Right atrium auricular region (tissue), 2 donors: ENCODE data around the gene OR1K1. TPM values are rescaled to one million over a fixed set of nuclear protein-coding genes. Genes with fewer than 3 reads are reported as not detected.
A peak's percentile ranks its signal among the peaks of the same experiment; 100 is the strongest.
"Not testable (repeated sequence)": the region's sequence is repeated elsewhere in the genome, so short reads cannot be mapped to it uniquely, and the experiment has no call there.

Source experiments
- DNase-seq: peaks from one replicate; pipeline ENCODE4 v3.0.0-alpha.2; 2019; ENCODE audit warnings: low spot score
- H3K27ac ChIP-seq, 2 donors: fragments of 200-600 bp; sonication (generic); 1 replicate in 1 of 2; 2 replicates in 1 of 2; pipeline ENCODE4 v1.5.1; 2016 to 2019
- H3K27me3 ChIP-seq, 2 donors: fragments of 200-600 bp; sonication (generic); one replicate each; pipeline versions ENCODE4 v1.5.1 to v1.6.0; 2017 to 2019
- H3K36me3 ChIP-seq: fragments of 200-600 bp; sonication (generic); one replicate; pipeline ENCODE4 v1.5.1; 2016
- H3K4me1 ChIP-seq, 2 donors: fragments of 200-600 bp; sonication (generic); one replicate each; pipeline versions ENCODE4 v1.5.1 to v1.6.0; 2017 to 2019
- H3K4me3 ChIP-seq, 2 donors: fragments of 200-600 bp; sonication (generic); 1 replicate in 1 of 2; 2 replicates in 1 of 2; pipeline ENCODE4 v1.5.1; 2017 to 2019; ENCODE audit warnings: mild to moderate bottlenecking in 1 of 2, moderate library complexity in 1 of 2
- H3K9me3 ChIP-seq, 2 donors: fragments of 200-600 bp; sonication (generic); one replicate each; pipeline ENCODE4 v1.5.1; 2019
- total RNA-seq, 2 donors: library from RNA; depleted of rRNA; stranded (reverse); fragments of >200 nt; gene quantifications; one replicate each; pipeline ENCODE4 v1.1.0, GENCODE V29; 2016
- TF ChIP-seq, protein P1 (sequence below), 2 donors: fragments of 200-600 bp; sonication (generic); IDR thresholded peaks; one replicate each; pipeline ENCODE4 v1.5.1; 2019; ENCODE audit warnings: antibody characterized with exemption in 2 of 2

OR1K1 gene
- total RNA-seq, 2 donors from 2014 or later: not detected

DNA sequence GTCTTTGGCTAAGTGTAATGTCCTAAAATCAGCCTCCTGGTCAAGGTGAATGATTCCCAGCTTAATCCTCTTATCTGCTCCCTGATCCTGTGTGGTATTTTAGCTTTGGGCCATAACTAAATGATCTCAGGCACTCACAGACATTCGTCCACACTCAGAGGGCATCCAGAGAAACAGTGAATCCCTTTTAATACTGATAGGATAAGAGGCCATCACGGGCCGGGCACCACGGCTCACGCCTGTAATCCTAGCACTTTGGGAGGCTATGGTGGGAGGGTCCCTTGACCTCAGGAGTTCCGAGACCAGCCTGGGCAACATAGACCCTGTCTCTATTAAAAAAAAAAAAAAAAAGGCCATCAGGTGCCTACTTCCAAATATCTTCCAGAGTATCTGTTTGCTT, 22.1 kb downstream of the OR1K1 start:
- H3K27me3 ChIP-seq: no peaks in the 10 kb centered on the region
- H3K4me3 ChIP-seq: no peak overlapping the region
- H3K36me3 ChIP-seq: peaks cover 19% of the 10 kb centered on the region
- H3K4me1 ChIP-seq: peaks cover 0 to 30% of the 10 kb centered on the region in 2 donors
- no peaks in the 10 kb centered on the region for H3K9me3 ChIP-seq
- peak overlapping the region in 1 of 2 donors; percentile 40 for H3K27ac ChIP-seq
- peak; percentile 26 for DNase-seq
- TF ChIP-seq, protein P1, sequence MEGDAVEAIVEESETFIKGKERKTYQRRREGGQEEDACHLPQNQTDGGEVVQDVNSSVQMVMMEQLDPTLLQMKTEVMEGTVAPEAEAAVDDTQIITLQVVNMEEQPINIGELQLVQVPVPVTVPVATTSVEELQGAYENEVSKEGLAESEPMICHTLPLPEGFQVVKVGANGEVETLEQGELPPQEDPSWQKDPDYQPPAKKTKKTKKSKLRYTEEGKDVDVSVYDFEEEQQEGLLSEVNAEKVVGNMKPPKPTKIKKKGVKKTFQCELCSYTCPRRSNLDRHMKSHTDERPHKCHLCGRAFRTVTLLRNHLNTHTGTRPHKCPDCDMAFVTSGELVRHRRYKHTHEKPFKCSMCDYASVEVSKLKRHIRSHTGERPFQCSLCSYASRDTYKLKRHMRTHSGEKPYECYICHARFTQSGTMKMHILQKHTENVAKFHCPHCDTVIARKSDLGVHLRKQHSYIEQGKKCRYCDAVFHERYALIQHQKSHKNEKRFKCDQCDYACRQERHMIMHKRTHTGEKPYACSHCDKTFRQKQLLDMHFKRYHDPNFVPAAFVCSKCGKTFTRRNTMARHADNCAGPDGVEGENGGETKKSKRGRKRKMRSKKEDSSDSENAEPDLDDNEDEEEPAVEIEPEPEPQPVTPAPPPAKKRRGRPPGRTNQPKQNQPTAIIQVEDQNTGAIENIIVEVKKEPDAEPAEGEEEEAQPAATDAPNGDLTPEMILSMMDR (IDR thresholded peaks at IDR 0.05): no peak

DNA sequence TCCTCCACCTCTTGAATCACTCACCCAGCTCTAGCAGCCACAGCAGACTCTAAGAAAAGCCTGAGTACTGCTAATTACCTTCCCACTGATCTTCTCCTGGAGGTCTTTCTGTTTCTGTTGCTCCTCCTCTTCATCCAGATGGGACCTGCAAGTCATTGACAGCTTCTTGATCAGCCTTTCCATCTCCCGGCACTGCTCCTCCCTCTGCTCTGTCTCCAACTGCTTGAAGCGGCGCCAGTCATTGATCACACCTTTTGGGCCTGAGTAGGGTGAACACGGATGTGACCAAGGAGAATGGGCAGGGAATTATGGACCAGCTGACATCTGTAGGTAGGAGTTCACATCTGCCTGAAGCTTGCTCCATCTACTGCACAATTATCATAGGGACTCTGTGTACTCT, 23.0 kb downstream of the OR1K1 start:
- peaks cover 0 to 35% of the 10 kb centered on the region in 2 donors for H3K4me1 ChIP-seq
- TF ChIP-seq, protein P1 (IDR thresholded peaks at IDR 0.05): no peak
- no peak overlapping the region for H3K4me3 ChIP-seq
- no peaks in the 10 kb centered on the region for H3K9me3 ChIP-seq
- no peak overlapping the region for H3K27ac ChIP-seq
- H3K36me3 ChIP-seq: peaks cover 15% of the 10 kb centered on the region
- peak; percentile 30 for DNase-seq
- no peaks in the 10 kb centered on the region for H3K27me3 ChIP-seq

GRCh38 chr9:122827761-122828093, 27.8 kb downstream of the OR1K1 start:
- no peaks in the 10 kb centered on the region for H3K27me3 ChIP-seq
- peak overlapping the region; percentile 95 to 98 for H3K27ac ChIP-seq
- H3K4me3 ChIP-seq: peak overlapping the region; percentile 91 to 94
- no peaks in the 10 kb centered on the region for H3K9me3 ChIP-seq
- TF ChIP-seq, protein P1 (IDR thresholded peaks at IDR 0.05): no peak
- DNase-seq: no peak
- peaks cover 0 to 26% of the 10 kb centered on the region in 2 donors for H3K4me1 ChIP-seq
- H3K36me3 ChIP-seq: peaks cover 2% of the 10 kb centered on the region

GRCh38 chr9:122828965-122829284, 29.0 kb downstream of the OR1K1 start:
- not testable (repeated sequence) for H3K36me3 ChIP-seq, DNase-seq, H3K9me3 ChIP-seq, H3K27me3 ChIP-seq
- peak overlapping the region; percentile 91 to 94 for H3K4me3 ChIP-seq
- peaks cover 0 to 26% of the 10 kb centered on the region in 2 donors for H3K4me1 ChIP-seq
- H3K27ac ChIP-seq: peak overlapping the region; percentile 95 to 98

GRCh38 chr9:122832194-122832593, 32.3 kb downstream of the OR1K1 start:
- DNase-seq: no peak
- no peaks in the 10 kb centered on the region for H3K36me3 ChIP-seq
- peaks cover 0 to 4% of the 10 kb centered on the region in 2 donors for H3K4me1 ChIP-seq
- TF ChIP-seq, protein P1 (IDR thresholded peaks at IDR 0.05): no peak
- H3K27me3 ChIP-seq: no peaks in the 10 kb centered on the region
- no peak overlapping the region for H3K27ac ChIP-seq
- H3K4me3 ChIP-seq: no peak overlapping the region
- H3K9me3 ChIP-seq: no peaks in the 10 kb centered on the region

DNA sequence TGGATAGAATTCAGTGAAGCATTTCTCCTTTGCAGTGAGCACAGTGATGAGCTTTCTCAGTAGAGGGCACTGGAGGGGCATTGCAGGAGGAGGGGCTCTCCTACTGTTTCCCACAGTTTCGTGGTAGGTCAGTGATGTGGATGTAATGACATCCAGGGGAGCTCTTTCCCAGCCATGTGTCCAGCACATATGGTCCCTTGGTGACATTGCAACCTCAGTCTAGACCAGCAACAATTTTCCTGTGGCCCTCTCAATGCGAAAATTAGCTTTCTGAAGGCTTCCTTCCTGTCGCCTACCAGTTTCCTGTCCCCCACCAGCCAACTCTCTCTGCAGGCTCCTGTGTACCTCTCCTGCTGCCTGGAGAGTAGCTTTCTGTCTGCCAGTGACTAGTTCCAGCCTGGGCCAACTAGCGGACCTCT, 35.4 kb downstream of the OR1K1 start:
- Histone ChIP-seq H3K4me3 (no peak overlapping the region), H3K9me3 (no peaks in the 10 kb centered on the region), H3K27ac (no peak overlapping the region), H3K27me3 (no peaks in the 10 kb centered on the region), H3K36me3 (no peaks in the 10 kb centered on the region), H3K4me1 (no peaks in the 10 kb centered on the region)
- no peak for DNase-seq
- TF ChIP-seq, protein P1 (IDR thresholded peaks at IDR 0.05): no peak
